Right atrium auricular region (tissue), 2 donors: ENCODE data around the gene NFIL3. TPM values are rescaled to one million over a fixed set of nuclear protein-coding genes. Genes with fewer than 3 reads are reported as not detected.

Source experiments
- DNase-seq: peaks from one replicate; pipeline ENCODE4 v3.0.0-alpha.2; 2019; ENCODE audit warnings: low spot score
- H3K27ac ChIP-seq, 2 donors: fragments of 200-600 bp; sonication (generic); 1 replicate in 1 of 2; 2 replicates in 1 of 2; pipeline ENCODE4 v1.5.1; 2016 to 2019
- H3K27me3 ChIP-seq, 2 donors: fragments of 200-600 bp; sonication (generic); one replicate each; pipeline versions ENCODE4 v1.5.1 to v1.6.0; 2017 to 2019
- H3K36me3 ChIP-seq: fragments of 200-600 bp; sonication (generic); one replicate; pipeline ENCODE4 v1.5.1; 2016
- H3K4me1 ChIP-seq, 2 donors: fragments of 200-600 bp; sonication (generic); one replicate each; pipeline versions ENCODE4 v1.5.1 to v1.6.0; 2017 to 2019
- H3K4me3 ChIP-seq, 2 donors: fragments of 200-600 bp; sonication (generic); 1 replicate in 1 of 2; 2 replicates in 1 of 2; pipeline ENCODE4 v1.5.1; 2017 to 2019; ENCODE audit warnings: mild to moderate bottlenecking in 1 of 2, moderate library complexity in 1 of 2
- H3K9me3 ChIP-seq, 2 donors: fragments of 200-600 bp; sonication (generic); one replicate each; pipeline ENCODE4 v1.5.1; 2019
- CTCF ChIP-seq, 2 donors: fragments of 200-600 bp; sonication (generic); IDR thresholded peaks; one replicate each; pipeline ENCODE4 v1.5.1; 2019; ENCODE audit warnings: antibody characterized with exemption in 2 of 2
- total RNA-seq, 2 donors: library from RNA; depleted of rRNA; stranded (reverse); fragments of >200 nt; gene quantifications; one replicate each; pipeline ENCODE4 v1.1.0, GENCODE V29; 2016

NFIL3 gene
- total RNA-seq, 2 donors from 2014 or later, result 21.2 to 25.5 TPM

DNA sequence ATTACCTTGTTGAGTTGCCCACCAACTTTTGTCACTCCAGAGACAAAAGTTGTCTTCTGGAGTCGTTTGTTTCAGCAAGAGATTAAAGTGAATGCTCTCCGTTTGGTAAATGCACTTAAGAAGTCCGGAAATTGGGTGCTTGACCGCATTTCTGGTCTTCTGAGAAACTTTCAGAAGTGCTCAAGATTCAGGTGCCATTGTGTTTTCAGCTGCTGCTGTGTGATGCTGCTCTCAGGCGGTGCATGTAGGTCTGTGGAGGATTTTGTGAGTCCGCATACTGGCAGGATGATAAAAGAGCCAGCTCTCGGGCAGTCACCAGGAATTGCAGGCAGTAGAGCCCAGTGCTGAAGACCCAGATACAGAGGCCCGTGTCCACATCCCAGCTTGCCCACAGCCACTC lies 5.9 kb upstream of the NFIL3 start:
- no peaks in the 10 kb centered on the region for H3K27me3 ChIP-seq
- no peak for TF ChIP-seq CTCF (IDR thresholded peaks at IDR 0.05)
- H3K4me1 ChIP-seq, result peaks cover 0 to 13% of the 10 kb centered on the region in 2 donors
- H3K36me3 ChIP-seq, result no peaks in the 10 kb centered on the region
- no peaks in the 10 kb centered on the region for H3K9me3 ChIP-seq
- DNase-seq, result no peak
- no peak overlapping the region for H3K27ac ChIP-seq
- no peak overlapping the region for H3K4me3 ChIP-seq

DNA sequence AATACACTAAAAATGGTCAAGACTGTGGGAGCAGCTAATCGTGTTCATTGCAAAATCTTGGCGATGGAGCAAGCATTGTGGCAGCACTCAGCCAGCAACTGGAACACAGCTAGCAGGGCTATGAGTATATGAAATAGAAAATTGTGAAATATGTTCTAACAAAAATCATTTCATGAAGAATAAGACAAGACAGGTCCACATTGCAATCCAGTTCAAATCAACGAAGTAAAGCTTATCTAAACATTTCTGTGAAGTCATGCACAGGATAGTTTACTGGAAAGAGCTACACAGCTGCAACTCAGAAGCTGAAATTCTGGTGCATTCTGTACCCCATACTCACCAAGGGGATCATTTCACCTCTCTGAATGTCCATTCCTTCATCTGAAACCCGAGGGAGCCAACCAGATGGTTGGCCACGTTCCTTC lies 5.3 kb upstream of the NFIL3 start:
- no peak overlapping the region for H3K27ac ChIP-seq
- TF ChIP-seq CTCF (IDR thresholded peaks at IDR 0.05), result no peak
- peaks cover 0 to 13% of the 10 kb centered on the region in 2 donors for H3K4me1 ChIP-seq

GRCh38 chr9:91428436-91428835 lies 4.8 kb upstream of the NFIL3 start:
- H3K27me3 ChIP-seq, result no peaks in the 10 kb centered on the region
- H3K9me3 ChIP-seq, result no peaks in the 10 kb centered on the region
- no peak overlapping the region for H3K4me3 ChIP-seq
- no peaks in the 10 kb centered on the region for H3K36me3 ChIP-seq
- H3K27ac ChIP-seq, result peak overlapping the region in 1 of 2 donors; percentile 28
- no peak for TF ChIP-seq CTCF (IDR thresholded peaks at IDR 0.05)
- peaks cover 0 to 13% of the 10 kb centered on the region in 2 donors for H3K4me1 ChIP-seq
- DNase-seq, result no peak

More for the DNA sequence above, 5.3 kb upstream of the NFIL3 start:
- Histone ChIP-seq H3K4me3 (no peak overlapping the region), H3K36me3 (no peaks in the 10 kb centered on the region), H3K27me3 (no peaks in the 10 kb centered on the region), H3K9me3 (no peaks in the 10 kb centered on the region)
- DNase-seq, result peak; percentile 82

DNA sequence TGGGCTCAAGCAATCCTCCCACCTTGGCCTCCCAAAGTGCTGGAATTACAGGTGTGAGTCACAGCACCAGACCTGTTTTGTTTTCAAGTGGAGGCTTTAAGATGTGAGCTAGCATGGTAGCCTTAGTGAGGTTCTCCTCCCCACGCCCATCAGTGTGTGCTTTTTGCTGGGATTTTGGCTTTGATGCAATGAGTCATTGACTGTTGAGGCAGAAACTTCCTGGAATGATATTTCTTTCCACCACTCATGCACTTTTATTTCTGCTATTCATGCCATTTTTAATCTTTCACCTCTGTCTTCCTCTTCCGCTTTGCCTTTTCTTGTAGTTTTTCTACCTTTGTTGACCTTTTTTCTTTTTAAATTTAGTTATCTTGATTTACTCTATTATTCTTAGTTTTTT lies 4.2 kb upstream of the NFIL3 start:
- H3K9me3 ChIP-seq, result no peaks in the 10 kb centered on the region
- DNase-seq, result no peak
- H3K4me3 ChIP-seq, result no peak overlapping the region
- H3K4me1 ChIP-seq, result peaks cover 0 to 13% of the 10 kb centered on the region in 2 donors
- no peak overlapping the region for H3K27ac ChIP-seq
- TF ChIP-seq CTCF (IDR thresholded peaks at IDR 0.05), result no peak
- H3K27me3 ChIP-seq, result no peaks in the 10 kb centered on the region
- no peaks in the 10 kb centered on the region for H3K36me3 ChIP-seq

- no peak overlapping the region for H3K27ac ChIP-seq
- TF ChIP-seq CTCF (IDR thresholded peaks at IDR 0.05), result peak in 1 of 2 donors; percentile 60
- no peak overlapping the region for H3K4me3 ChIP-seq
These were observed 2.6 kb upstream of the NFIL3 start for GRCh38 chr9:91426123-91426745.

GRCh38 chr9:91425271-91425670 lies 1.6 kb upstream of the NFIL3 start:
- no peaks in the 10 kb centered on the region for H3K36me3 ChIP-seq
- peak overlapping the region; percentile 99 to 100 for H3K27ac ChIP-seq
- H3K4me1 ChIP-seq, result peaks cover 0 to 34% of the 10 kb centered on the region in 2 donors
- H3K27me3 ChIP-seq, result no peaks in the 10 kb centered on the region
- no peak for DNase-seq
- TF ChIP-seq CTCF (IDR thresholded peaks at IDR 0.05), result no peak
- H3K9me3 ChIP-seq, result no peaks in the 10 kb centered on the region
- H3K4me3 ChIP-seq, result no peak overlapping the region

More at GRCh38 chr9:91426123-91426745, 2.6 kb upstream of the NFIL3 start:
- peaks cover 0 to 26% of the 10 kb centered on the region in 2 donors for H3K4me1 ChIP-seq
- H3K27me3 ChIP-seq, result no peaks in the 10 kb centered on the region
- H3K9me3 ChIP-seq, result no peaks in the 10 kb centered on the region
- H3K36me3 ChIP-seq, result no peaks in the 10 kb centered on the region
- no peak for DNase-seq
